HepG2 (cell line): ENCODE measurements around the gene TP53TG5. TPM values are rescaled to one million over a fixed set of nuclear protein-coding genes. Genes with fewer than 3 reads are reported as not detected.

Source experiments
- HHEX ChIP-seq: IDR thresholded peaks from 2 replicates; pipeline ENCODE4 v1.6.1; 2016; ENCODE audit warnings: control low read depth
- HNRNPUL1 ChIP-seq: fragments of 200-400 bp; formaldehyde crosslinking; IDR thresholded peaks from 2 replicates; pipeline ENCODE4 v1.6.1; 2017; ENCODE audit warnings: low read depth, mild to moderate bottlenecking, low read length, moderate library complexity
- HOXA5 ChIP-seq: sonication (generic); formaldehyde crosslinking; IDR thresholded peaks from 2 replicates; pipeline ENCODE4 v1.4.0; 2020; ENCODE audit warnings: missing genetic modification reagents
- KLF16 ChIP-seq, 2 experiments: sonication (generic) in 1 of 2; formaldehyde crosslinking in 1 of 2; IDR thresholded peaks; 2 replicates each; pipeline versions ENCODE4 v1.6.1 to v1.8.0; 2016 to 2023; ENCODE audit warnings: missing genetic modification reagents in 2 of 2, missing compliant biosample characterization in 1 of 2
- KLF6 ChIP-seq: IDR thresholded peaks from 2 replicates; pipeline ENCODE4 v1.8.0; 2016; ENCODE audit warnings: missing biosample characterization, missing genetic modification reagents
- PHB2 ChIP-seq: fragments of 450-650 bp; IDR thresholded peaks from 2 replicates; pipeline ENCODE4 v1.6.1; 2018; ENCODE audit not compliant: partially characterized antibody
- SMYD3 ChIP-seq: sonication (generic); formaldehyde crosslinking; IDR thresholded peaks from 2 replicates; pipeline ENCODE4 v1.8.1; 2023; ENCODE audit warnings: mild to moderate bottlenecking, missing genetic modification reagents
- SNRNP70 ChIP-seq: fragments of 200-400 bp; formaldehyde crosslinking; IDR thresholded peaks from 2 replicates; pipeline ENCODE4 v1.6.1; 2017; ENCODE audit warnings: mild to moderate bottlenecking, low read depth, low read length, moderate library complexity
- ZFP36L1 ChIP-seq: sonication (generic); formaldehyde crosslinking; IDR thresholded peaks from 2 replicates; pipeline ENCODE4 v1.8.0; 2022; ENCODE audit warnings: mild to moderate bottlenecking, missing genetic modification reagents, moderate library complexity
- ZFP37 ChIP-seq: sonication (generic); formaldehyde crosslinking; IDR thresholded peaks from 2 replicates; pipeline ENCODE4 v1.4.0; 2020; ENCODE audit warnings: missing genetic modification reagents, borderline replicate concordance
- ZNF225 ChIP-seq: sonication (generic); formaldehyde crosslinking; IDR thresholded peaks from 2 replicates; pipeline ENCODE4 v1.4.0; 2020; ENCODE audit warnings: mild to moderate bottlenecking, missing genetic modification reagents
- ZNF282 ChIP-seq: fragments of 450-650 bp; IDR thresholded peaks from 2 replicates; pipeline ENCODE4 v1.6.1; 2018; ENCODE audit not compliant: partially characterized antibody
- ZNF879 ChIP-seq: sonication (generic); formaldehyde crosslinking; IDR thresholded peaks from 2 replicates; pipeline ENCODE4 v1.8.1; 2023; ENCODE audit warnings: missing genetic modification reagents
- ZSCAN12 ChIP-seq: sonication (generic); formaldehyde crosslinking; IDR thresholded peaks from 2 replicates; pipeline ENCODE4 v1.9.0; 2021; ENCODE audit warnings: mild to moderate bottlenecking, missing genetic modification reagents
- ZSCAN21 ChIP-seq: sonication (generic); formaldehyde crosslinking; IDR thresholded peaks from 2 replicates; pipeline ENCODE4 v1.8.0; 2022; ENCODE audit warnings: mild to moderate bottlenecking, missing genetic modification reagents, moderate library complexity, borderline replicate concordance
- polyA plus RNA-seq, 8 experiments: library from polyadenylated mRNA; depleted of rRNA in 3 of 8; stranded (reverse) in 7 of 8; unstranded in 1 of 8; fragments of >200 nt; fragmentation: Illumina TruSeq in 4 of 8; extraction: Trizol in 4 of 8; gene quantifications; 2 replicates each; pipeline versions ENCODE4 v1.2.1 to v1.2.3, GENCODE V29; 2011 to 2016; ENCODE audit warnings: low read depth in 4 of 8, missing spikeins in 1 of 8, mixed read lengths in 1 of 8; ENCODE audit not compliant: insufficient read depth in 1 of 8
- total RNA-seq, 5 experiments: library from RNA; depleted of rRNA; stranded (reverse); fragments of >200 nt; fragmentation: Illumina TruSeq; extraction: Trizol; gene quantifications; 2 replicates each; pipeline ENCODE4 v1.2.3, GENCODE V29; 2016; ENCODE audit warnings: low read depth in 1 of 5
- TF ChIP-seq, protein P1 (sequence below): IDR thresholded peaks from 2 replicates; pipeline ENCODE4 v1.6.1; 2016; ENCODE audit warnings: low read depth
- TF ChIP-seq, protein P2 (sequence below): sonication (generic); formaldehyde crosslinking; IDR thresholded peaks from 2 replicates; pipeline ENCODE4 v1.8.1; 2022; ENCODE audit warnings: mild to moderate bottlenecking, missing genetic modification reagents
- TF ChIP-seq, protein P3 (sequence below): sonication (generic); formaldehyde crosslinking; conservative IDR thresholded peaks from 2 replicates; pipeline ENCODE4 v1.4.0; 2020; ENCODE audit warnings: missing genetic modification reagents
- TF ChIP-seq, protein P4 (sequence below): sonication (generic); formaldehyde crosslinking; IDR thresholded peaks from 2 replicates; pipeline ENCODE4 v1.8.0; 2022; ENCODE audit warnings: missing genetic modification reagents, mild to moderate bottlenecking, borderline replicate concordance
- TF ChIP-seq, protein P5 (sequence below): sonication (generic); formaldehyde crosslinking; IDR thresholded peaks from 2 replicates; pipeline ENCODE4 v1.4.0; 2020; ENCODE audit warnings: missing genetic modification reagents
- TF ChIP-seq, protein P6 (sequence below): sonication (generic); formaldehyde crosslinking; IDR thresholded peaks from 2 replicates; pipeline ENCODE4 v1.8.1; 2023; ENCODE audit warnings: missing genetic modification reagents, mild to moderate bottlenecking, borderline replicate concordance

Gene TP53TG5
- total and polyA plus RNA-seq, 2 of the 13 experiments (the other 11 are each of a cell fraction or from before 2014, with no cell fraction given): 0.11 TPM; not detected in 1

DNA sequence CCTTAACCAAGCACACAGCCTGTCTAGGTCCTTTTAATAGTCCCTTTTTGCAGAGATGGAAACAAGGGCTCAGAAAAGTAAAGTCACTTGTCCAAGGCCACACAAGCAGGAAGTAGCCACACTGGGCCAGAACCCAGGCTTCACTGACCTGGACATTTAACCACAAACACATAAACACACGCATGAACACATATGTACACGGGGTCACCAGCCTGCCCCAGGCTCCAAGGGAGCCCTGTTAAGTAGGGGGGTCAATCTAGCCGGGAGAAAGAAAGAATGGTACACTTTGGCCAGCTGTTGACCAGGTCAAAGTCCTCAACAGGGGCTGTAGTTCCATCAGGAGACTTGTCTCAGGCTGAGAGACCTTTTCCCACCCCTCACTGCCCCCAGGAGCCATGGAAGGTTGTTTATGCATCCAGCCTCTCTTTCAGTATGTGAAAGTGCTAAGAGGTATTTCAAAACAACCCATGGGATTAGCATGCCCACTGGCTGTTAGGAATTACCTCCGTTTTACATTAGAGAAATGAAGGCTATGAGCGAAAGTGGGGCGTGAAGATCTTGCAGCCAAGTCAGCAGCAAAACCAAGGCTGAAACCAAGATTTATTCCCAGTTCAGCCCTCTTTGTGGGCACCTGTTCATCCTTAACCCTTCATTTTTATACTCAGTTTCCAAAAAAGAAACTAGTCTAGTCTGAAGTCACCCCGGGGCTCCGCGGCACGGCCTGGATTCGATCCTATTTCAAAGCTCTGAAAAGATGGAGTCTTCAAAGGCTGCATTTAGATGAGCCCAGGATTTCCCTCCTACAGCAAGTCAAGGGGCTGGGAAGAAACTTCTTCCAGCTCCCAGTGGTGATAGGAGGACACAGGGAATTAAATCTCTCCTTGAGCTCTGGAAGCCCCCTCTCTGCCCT is 39.7 kb downstream of the TP53TG5 start (continued):
- TF ChIP-seq, protein P1, sequence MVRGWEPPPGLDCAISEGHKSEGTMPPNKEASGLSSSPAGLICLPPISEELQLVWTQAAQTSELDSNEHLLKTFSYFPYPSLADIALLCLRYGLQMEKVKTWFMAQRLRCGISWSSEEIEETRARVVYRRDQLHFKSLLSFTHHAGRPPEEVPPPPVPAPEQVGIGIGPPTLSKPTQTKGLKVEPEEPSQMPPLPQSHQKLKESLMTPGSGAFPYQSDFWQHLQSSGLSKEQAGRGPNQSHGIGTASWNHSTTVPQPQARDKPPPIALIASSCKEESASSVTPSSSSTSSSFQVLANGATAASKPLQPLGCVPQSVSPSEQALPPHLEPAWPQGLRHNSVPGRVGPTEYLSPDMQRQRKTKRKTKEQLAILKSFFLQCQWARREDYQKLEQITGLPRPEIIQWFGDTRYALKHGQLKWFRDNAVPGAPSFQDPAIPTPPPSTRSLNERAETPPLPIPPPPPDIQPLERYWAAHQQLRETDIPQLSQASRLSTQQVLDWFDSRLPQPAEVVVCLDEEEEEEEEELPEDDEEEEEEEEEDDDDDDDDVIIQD (CRISPR knock-in tag): 0 out of 2 replicates have a peak, but pooled peaks have one; percentile 17
- TF ChIP-seq ZNF282 (no peak), PHB2 (no peak), SMYD3 (CRISPR knock-in tag) (no peak), HHEX (no peak), ZFP37 (CRISPR knock-in tag) (peak; percentile 73; the same call in 1 of the 2 replicates), ZSCAN21 (CRISPR knock-in tag) (no peak), ZFP36L1 (CRISPR knock-in tag) (no peak), HOXA5 (CRISPR knock-in tag) (peak; percentile 56; the same call in 1 of the 2 replicates), ZNF225 (CRISPR knock-in tag) (no peak), KLF16 (CRISPR knock-in tag; IDR thresholded peaks at IDR 0.05) (no peak), KLF6 (CRISPR knock-in tag) (peak; percentile 13; the same call in 1 of the 2 replicates), ZNF879 (CRISPR knock-in tag) (no peak), SNRNP70 (no peak), HNRNPUL1 (no peak), ZSCAN12 (no peak)
- TF ChIP-seq, protein P2, sequence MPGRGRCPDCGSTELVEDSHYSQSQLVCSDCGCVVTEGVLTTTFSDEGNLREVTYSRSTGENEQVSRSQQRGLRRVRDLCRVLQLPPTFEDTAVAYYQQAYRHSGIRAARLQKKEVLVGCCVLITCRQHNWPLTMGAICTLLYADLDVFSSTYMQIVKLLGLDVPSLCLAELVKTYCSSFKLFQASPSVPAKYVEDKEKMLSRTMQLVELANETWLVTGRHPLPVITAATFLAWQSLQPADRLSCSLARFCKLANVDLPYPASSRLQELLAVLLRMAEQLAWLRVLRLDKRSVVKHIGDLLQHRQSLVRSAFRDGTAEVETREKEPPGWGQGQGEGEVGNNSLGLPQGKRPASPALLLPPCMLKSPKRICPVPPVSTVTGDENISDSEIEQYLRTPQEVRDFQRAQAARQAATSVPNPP (CRISPR knock-in tag): no peak
- TF ChIP-seq, protein P3, sequence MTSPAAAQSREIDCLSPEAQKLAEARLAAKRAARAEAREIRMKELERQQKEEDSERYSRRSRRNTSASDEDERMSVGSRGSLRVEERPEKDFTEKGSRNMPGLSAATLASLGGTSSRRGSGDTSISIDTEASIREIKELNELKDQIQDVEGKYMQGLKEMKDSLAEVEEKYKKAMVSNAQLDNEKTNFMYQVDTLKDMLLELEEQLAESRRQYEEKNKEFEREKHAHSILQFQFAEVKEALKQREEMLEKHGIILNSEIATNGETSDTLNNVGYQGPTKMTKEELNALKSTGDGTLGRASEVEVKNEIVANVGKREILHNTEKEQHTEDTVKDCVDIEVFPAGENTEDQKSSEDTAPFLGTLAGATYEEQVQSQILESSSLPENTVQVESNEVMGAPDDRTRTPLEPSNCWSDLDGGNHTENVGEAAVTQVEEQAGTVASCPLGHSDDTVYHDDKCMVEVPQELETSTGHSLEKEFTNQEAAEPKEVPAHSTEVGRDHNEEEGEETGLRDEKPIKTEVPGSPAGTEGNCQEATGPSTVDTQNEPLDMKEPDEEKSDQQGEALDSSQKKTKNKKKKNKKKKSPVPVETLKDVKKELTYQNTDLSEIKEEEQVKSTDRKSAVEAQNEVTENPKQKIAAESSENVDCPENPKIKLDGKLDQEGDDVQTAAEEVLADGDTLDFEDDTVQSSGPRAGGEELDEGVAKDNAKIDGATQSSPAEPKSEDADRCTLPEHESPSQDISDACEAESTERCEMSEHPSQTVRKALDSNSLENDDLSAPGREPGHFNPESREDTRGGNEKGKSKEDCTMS (CRISPR knock-in tag): no peak
- TF ChIP-seq, protein P4, sequence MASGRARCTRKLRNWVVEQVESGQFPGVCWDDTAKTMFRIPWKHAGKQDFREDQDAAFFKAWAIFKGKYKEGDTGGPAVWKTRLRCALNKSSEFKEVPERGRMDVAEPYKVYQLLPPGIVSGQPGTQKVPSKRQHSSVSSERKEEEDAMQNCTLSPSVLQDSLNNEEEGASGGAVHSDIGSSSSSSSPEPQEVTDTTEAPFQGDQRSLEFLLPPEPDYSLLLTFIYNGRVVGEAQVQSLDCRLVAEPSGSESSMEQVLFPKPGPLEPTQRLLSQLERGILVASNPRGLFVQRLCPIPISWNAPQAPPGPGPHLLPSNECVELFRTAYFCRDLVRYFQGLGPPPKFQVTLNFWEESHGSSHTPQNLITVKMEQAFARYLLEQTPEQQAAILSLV: no peak; the same call in 1 of the 2 replicates
- TF ChIP-seq, protein P5, sequence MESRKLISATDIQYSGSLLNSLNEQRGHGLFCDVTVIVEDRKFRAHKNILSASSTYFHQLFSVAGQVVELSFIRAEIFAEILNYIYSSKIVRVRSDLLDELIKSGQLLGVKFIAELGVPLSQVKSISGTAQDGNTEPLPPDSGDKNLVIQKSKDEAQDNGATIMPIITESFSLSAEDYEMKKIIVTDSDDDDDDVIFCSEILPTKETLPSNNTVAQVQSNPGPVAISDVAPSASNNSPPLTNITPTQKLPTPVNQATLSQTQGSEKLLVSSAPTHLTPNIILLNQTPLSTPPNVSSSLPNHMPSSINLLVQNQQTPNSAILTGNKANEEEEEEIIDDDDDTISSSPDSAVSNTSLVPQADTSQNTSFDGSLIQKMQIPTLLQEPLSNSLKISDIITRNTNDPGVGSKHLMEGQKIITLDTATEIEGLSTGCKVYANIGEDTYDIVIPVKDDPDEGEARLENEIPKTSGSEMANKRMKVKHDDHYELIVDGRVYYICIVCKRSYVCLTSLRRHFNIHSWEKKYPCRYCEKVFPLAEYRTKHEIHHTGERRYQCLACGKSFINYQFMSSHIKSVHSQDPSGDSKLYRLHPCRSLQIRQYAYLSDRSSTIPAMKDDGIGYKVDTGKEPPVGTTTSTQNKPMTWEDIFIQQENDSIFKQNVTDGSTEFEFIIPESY (CRISPR knock-in tag): no peak
- TF ChIP-seq, protein P6, sequence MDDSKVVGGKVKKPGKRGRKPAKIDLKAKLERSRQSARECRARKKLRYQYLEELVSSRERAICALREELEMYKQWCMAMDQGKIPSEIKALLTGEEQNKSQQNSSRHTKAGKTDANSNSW (CRISPR knock-in tag): no peak
